ENCODE data around the gene CNTNAP5. TPM values are rescaled to one million over a fixed set of nuclear protein-coding genes. Genes with fewer than 3 reads are reported as not detected.

Gene CNTNAP5
- total RNA-seq, 2 donors from 2014 or later, result not detected

DNA sequence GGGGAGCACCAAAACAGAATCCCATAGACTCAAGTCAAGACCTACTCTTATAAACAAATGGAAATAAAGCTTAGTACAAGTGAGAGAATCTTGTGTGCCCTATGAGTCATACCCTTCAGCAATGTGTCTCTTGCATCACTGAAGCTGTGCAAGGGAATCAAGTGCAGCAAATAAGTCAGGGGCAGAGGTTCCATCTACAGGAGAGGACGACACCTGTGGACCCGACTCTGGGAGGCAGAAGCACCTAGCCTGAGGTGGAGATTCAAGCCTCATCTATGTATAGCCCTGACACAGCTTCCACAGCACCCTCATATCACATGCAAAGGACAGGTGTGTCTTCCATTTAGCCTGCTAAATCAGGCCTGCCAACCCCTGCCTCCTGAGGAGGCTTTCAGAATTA, 298.2 kb downstream of the CNTNAP5 start:
- Histone ChIP-seq H3K4me3 (no peak overlapping the region), H3K27me3 (replicated peaks; ENCODE audit: insufficient read depth) (no peaks in the 10 kb centered on the region), H3K36me3 (no peaks in the 10 kb centered on the region), H3K4me1 (ENCODE audit: control insufficient read depth in 1 of 2, low read depth in 2 of 2) (no peaks in the 10 kb centered on the region), H3K27ac (no peak overlapping the region), H3K9me3 (no peaks in the 10 kb centered on the region)
- TF ChIP-seq, protein P1, sequence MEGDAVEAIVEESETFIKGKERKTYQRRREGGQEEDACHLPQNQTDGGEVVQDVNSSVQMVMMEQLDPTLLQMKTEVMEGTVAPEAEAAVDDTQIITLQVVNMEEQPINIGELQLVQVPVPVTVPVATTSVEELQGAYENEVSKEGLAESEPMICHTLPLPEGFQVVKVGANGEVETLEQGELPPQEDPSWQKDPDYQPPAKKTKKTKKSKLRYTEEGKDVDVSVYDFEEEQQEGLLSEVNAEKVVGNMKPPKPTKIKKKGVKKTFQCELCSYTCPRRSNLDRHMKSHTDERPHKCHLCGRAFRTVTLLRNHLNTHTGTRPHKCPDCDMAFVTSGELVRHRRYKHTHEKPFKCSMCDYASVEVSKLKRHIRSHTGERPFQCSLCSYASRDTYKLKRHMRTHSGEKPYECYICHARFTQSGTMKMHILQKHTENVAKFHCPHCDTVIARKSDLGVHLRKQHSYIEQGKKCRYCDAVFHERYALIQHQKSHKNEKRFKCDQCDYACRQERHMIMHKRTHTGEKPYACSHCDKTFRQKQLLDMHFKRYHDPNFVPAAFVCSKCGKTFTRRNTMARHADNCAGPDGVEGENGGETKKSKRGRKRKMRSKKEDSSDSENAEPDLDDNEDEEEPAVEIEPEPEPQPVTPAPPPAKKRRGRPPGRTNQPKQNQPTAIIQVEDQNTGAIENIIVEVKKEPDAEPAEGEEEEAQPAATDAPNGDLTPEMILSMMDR (IDR thresholded peaks at IDR 0.05), result no peak
- DNase-seq (ENCODE audit: low spot score) (no peak), ATAC-seq (ENCODE audit: insufficient number of reproducible peaks, low FRiP score, low read depth) (no peak)

DNA sequence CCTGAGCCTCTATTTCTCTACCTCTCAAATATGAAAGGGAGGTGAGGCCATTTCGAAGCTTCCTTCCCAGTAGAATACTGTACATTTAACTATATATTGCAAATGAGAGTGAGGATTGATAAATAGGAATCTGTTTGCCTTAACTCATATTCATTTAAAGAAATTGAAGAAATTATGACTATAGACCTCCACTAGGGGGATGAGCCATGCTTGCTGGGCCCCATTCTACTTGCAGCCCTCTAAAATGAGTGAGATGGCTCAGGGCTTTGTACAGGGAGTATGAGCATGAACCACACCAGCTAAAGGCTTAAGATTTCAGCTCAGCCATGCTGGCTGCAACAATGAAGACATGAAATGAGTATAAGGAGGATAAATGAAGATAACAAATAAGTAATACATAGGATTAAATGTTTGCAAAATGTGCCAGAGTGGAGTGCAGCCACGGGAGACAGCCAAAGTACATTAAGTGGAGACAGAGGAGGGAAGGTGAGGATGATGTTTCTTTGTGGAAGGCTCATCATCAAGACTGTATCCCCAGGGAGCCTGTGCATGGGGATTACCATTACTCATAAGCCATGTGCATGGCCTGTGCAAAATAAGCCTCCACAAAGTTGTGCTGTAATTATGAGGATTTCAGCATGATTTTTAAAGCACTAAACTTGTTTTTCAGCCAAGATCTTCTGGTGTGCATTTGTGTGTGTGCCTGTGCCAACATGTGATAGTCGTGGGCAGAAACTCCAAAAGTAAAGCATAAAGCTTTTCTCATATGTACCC, 300.8 kb downstream of the CNTNAP5 start:
- Histone ChIP-seq H3K27me3 (replicated peaks; ENCODE audit: insufficient read depth) (no peaks in the 10 kb centered on the region), H3K36me3 (no peaks in the 10 kb centered on the region), H3K4me1 (ENCODE audit: control insufficient read depth in 1 of 2, low read depth in 2 of 2) (no peaks in the 10 kb centered on the region), H3K9me3 (no peaks in the 10 kb centered on the region), H3K4me3 (no peak overlapping the region), H3K27ac (no peak overlapping the region)
- ATAC-seq (ENCODE audit: insufficient number of reproducible peaks, low FRiP score, low read depth) (no peak), DNase-seq (ENCODE audit: low spot score) (no peak)
- TF ChIP-seq, protein P1 (IDR thresholded peaks at IDR 0.05), result no peak

DNA sequence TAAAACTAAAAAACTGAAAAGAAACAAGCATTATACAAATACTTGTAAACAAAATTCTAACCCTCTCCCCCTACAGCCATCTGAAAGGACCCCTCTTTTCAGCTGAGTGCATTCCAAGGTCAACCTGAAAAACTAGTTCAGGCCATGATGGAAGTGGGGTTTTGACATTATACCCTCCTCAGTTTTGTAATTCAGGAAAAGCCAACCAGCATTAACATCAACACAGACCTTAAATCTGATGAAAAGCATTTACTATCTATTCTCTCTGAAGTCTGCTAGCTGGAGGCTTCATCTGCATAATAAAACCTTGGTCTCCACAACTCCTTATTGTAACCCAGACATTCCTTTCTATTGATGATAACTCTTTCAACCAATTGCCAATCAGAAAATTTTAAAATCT, 302.2 kb downstream of the CNTNAP5 start:
- ATAC-seq (ENCODE audit: insufficient number of reproducible peaks, low FRiP score, low read depth) (no peak), DNase-seq (ENCODE audit: low spot score) (no peak)
- Histone ChIP-seq H3K27me3 (replicated peaks; ENCODE audit: insufficient read depth) (no peaks in the 10 kb centered on the region), H3K9me3 (no peaks in the 10 kb centered on the region), H3K36me3 (no peaks in the 10 kb centered on the region), H3K27ac (no peak overlapping the region), H3K4me3 (no peak overlapping the region), H3K4me1 (ENCODE audit: control insufficient read depth in 1 of 2, low read depth in 2 of 2) (no peaks in the 10 kb centered on the region)
- TF ChIP-seq, protein P1 (IDR thresholded peaks at IDR 0.05), result no peak

DNA sequence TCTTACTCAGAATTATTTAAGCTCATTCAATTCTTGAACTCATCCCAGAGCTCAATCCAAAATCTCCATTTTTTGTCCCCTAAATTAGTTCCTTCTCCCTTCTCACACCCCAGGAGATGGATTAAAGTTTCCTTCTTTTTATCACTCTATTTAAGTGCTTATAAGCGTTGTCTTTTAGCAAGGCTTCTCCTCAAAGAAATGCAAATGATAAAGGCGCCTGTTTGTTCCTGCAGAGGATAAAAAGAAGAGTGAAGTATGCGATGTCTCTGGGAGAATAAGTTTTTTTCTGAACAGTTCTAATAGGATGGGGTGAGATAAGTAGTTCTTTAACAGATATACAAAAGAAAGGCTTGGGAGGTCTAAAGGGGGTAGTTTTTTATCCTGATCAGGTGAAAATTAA, 303.3 kb downstream of the CNTNAP5 start:
- DNase-seq (ENCODE audit: low spot score) (no peak), ATAC-seq (ENCODE audit: insufficient number of reproducible peaks, low FRiP score, low read depth) (no peak)
- H3K27ac ChIP-seq, result no peak overlapping the region
- no peaks in the 10 kb centered on the region for H3K9me3 ChIP-seq
- no peaks in the 10 kb centered on the region for H3K36me3 ChIP-seq
- no peaks in the 10 kb centered on the region for H3K27me3 ChIP-seq (replicated peaks; ENCODE audit: insufficient read depth)
- no peaks in the 10 kb centered on the region for H3K4me1 ChIP-seq (ENCODE audit: control insufficient read depth in 1 of 2, low read depth in 2 of 2)
- no peak overlapping the region for H3K4me3 ChIP-seq
- TF ChIP-seq, protein P1 (IDR thresholded peaks at IDR 0.05), result no peak

DNA sequence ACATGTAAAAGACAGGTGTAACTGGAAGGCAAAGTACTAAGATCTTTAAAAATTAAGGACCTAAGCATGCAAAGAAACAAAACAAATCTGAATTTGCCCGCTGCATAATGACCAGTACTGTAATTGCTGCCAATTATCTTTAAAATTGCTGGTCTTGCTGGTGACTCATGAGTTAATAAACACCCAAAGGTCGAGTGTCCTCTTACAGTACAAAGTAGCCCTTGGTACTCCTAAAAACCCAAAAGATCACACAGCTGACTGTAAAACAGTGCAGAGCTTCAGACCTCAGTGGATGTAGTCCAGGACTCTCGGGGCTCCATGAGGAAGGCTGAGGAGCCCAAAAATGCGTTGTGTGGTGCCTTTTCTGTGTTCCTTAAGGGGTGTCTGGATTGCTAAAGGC, 308.7 kb downstream of the CNTNAP5 start:
- no peaks in the 10 kb centered on the region for H3K36me3 ChIP-seq
- no peaks in the 10 kb centered on the region for H3K27me3 ChIP-seq (replicated peaks; ENCODE audit: insufficient read depth)
- TF ChIP-seq, protein P1 (IDR thresholded peaks at IDR 0.05), result no peak
- H3K4me3 ChIP-seq, result no peak overlapping the region
- DNase-seq (ENCODE audit: low spot score) (no peak), ATAC-seq (ENCODE audit: insufficient number of reproducible peaks, low FRiP score, low read depth) (no peak)
- no peaks in the 10 kb centered on the region for H3K9me3 ChIP-seq
- H3K27ac ChIP-seq, result no peak overlapping the region
- no peaks in the 10 kb centered on the region for H3K4me1 ChIP-seq (ENCODE audit: control insufficient read depth in 1 of 2, low read depth in 2 of 2)
